ENCODE results near the gene FBXL19. TPM values are rescaled to one million over a fixed set of nuclear protein-coding genes. Genes with fewer than 3 reads are reported as not detected.

The FBXL19 gene
- total and polyA plus RNA-seq, 9 of the 15 experiments (the other 6 are each of a cell fraction or from before 2014, with no cell fraction given) = 0.13 to 48.0 (median 13.5) TPM; not detected in 1

- TF ChIP-seq HOMEZ (CRISPR knock-in tag; IDR thresholded peaks at IDR 0.05) = no peak
- 0 out of 2 replicates have a peak, but pooled peaks have one; percentile 15 for TF ChIP-seq ZKSCAN1 (IDR thresholded peaks at IDR 0.05; ENCODE audit: low read depth, low read length)
- TF ChIP-seq E2F6 (IDR thresholded peaks at IDR 0.05; ENCODE audit: borderline replicate concordance in 1 of 2, extremely low read depth in 1 of 2, insufficient read depth in 1 of 2, insufficient read length in 1 of 2, low read depth in 1 of 2, low read length in 1 of 2, poor library complexity in 1 of 2, severe bottlenecking in 1 of 2) = no peak
- peak; percentile 58; the same call in 1 of the 2 replicates for TF ChIP-seq ELF1 (tag; IDR thresholded peaks at IDR 0.05)
- TF ChIP-seq POLR2AphosphoS5 (IDR thresholded peaks at IDR 0.05; ENCODE audit: control insufficient read depth, insufficient read depth, low read depth, low read length) = 0 out of 2 replicates have a peak, but pooled peaks have one; percentile 31
- peak; percentile 29; the same call in 1 of the 2 replicates for TF ChIP-seq KLF13 (tag; IDR thresholded peaks at IDR 0.05; ENCODE audit: borderline replicate concordance, low read depth)
- TF ChIP-seq SIX5 (IDR thresholded peaks at IDR 0.05; ENCODE audit: borderline replicate concordance in 1 of 2, insufficient read depth in 1 of 2, low read depth in 1 of 2, low read length in 2 of 2) = no peak
- TF ChIP-seq PHF21A (IDR thresholded peaks at IDR 0.05; ENCODE audit: borderline replicate concordance, low read depth) = peak; percentile 94
- peak; percentile 41; the same call in 1 of the 2 replicates for TF ChIP-seq PKNOX1 (IDR thresholded peaks at IDR 0.05)
- TF ChIP-seq SPI1 (IDR thresholded peaks at IDR 0.05; ENCODE audit: borderline replicate concordance, low read depth, low read length) = peak; percentile 90
- TF ChIP-seq ZC3H8 (IDR thresholded peaks at IDR 0.05) = no peak
- peak; percentile 66; the same call in 1 of the 2 replicates for TF ChIP-seq JUND (IDR thresholded peaks at IDR 0.05; ENCODE audit: borderline replicate concordance, low read depth, low read length)
- peak; percentile 73; the same call in 1 of the 3 replicates for TF ChIP-seq JUND (tag; IDR thresholded peaks at IDR 0.05; ENCODE audit: borderline replicate concordance, low read depth, low read length)
- TF ChIP-seq ATF3 (IDR thresholded peaks at IDR 0.05) = peak; percentile 43
- TF ChIP-seq ATF3 (CRISPR knock-in tag; conservative IDR thresholded peaks at IDR 0.05) = no peak
- TF ChIP-seq MEF2A (IDR thresholded peaks at IDR 0.05; ENCODE audit: control insufficient read depth, low read depth, low read length) = no peak
- no peak for TF ChIP-seq MTF1 (CRISPR knock-in tag; IDR thresholded peaks at IDR 0.05; ENCODE audit: borderline replicate concordance)
- TF ChIP-seq ZEB2 (IDR thresholded peaks at IDR 0.05) = peak; percentile 92
- no peak for TF ChIP-seq TCF7 (IDR thresholded peaks at IDR 0.05; ENCODE audit: borderline replicate concordance)
- TF ChIP-seq PTBP1 (IDR thresholded peaks at IDR 0.05; ENCODE audit: low read depth, low read length) = no peak
- TF ChIP-seq ZKSCAN8 (CRISPR knock-in tag; IDR thresholded peaks at IDR 0.05) = peak; percentile 98
- peak; percentile 61; the same call in 1 of the 2 replicates for TF ChIP-seq RNF2 (IDR thresholded peaks at IDR 0.05)
- peak; percentile 54 to 56; a peak in 2 of 4 replicates for TF ChIP-seq ARNT (IDR thresholded peaks at IDR 0.05)
Measured at GRCh38 chr16:30875871-30876801, 47.2 kb upstream of the FBXL19 start (continued).

Data from K562 (cell line).